ENCODE data around the gene EIF1.

The EIF1 gene

DNA sequence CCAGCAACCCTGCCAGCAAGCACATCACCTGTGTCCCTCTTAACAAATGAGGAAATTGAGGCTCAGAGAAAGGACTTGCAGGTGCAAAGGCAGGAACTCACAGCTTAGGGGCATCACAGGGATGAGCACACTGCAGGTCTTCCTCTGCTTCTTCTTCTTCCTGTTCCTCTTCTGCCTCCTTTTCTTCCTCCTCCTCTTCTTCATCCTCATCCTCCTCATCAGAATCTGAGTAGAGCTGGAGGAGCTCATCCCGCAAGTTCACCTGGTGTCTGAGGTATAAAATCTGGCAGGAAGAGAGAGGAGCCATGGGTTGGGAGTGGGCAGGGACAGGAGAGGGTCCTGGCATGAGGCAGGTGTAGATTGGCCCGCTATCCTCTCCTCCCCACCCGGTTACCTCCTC, 43.2 kb downstream of the EIF1 start:
- no peak for DNase-seq
- intact Hi-C loops (cut with DNase I) = loop anchor here (10.0 kb wide), 1 partner anchor 153 kb away; no protein-coding TSS in a partner anchor

DNA sequence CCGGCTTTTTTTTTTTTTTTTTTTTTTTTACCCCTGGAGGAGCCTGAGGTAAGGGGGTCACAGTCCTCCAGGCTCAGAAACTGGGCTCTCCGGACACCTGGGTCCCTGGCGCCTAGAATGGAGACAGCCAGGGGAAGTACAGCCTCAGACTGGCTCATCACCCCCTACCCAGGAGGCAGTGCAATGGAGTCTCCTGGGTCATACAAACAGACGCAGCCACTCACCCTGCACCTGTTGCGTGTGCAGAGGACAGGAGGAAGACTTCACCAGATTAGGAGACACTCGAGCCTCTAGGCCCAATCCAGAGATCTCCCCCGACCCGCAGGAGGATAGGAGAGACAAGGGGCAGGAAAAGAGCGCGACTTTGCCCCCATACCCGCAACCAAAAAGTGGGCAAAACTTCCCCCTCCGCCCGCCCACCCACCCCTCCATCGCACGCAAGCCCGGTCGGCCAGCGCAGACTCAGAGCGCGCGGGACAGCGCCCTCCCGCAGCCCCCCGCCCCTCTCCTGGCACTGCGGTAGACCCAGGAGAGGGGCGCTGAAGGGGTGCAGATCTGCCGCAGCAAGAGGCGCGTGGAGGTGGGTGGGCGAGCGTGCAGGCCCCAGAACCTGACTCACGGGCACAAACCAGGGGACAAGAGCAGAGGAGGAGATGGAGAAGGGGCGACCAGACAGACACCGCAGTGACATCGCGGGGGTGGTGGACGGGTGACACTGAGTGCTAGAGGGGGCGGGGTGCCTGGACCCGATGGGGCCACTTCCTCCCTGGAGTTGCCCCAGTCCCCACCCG, 44.9 kb downstream of the EIF1 start:
- intact Hi-C loops (cut with DNase I) = loop anchor here (10.0 kb wide), 1 partner anchor 151 kb away; no protein-coding TSS in a partner anchor
- no peak for DNase-seq

DNA sequence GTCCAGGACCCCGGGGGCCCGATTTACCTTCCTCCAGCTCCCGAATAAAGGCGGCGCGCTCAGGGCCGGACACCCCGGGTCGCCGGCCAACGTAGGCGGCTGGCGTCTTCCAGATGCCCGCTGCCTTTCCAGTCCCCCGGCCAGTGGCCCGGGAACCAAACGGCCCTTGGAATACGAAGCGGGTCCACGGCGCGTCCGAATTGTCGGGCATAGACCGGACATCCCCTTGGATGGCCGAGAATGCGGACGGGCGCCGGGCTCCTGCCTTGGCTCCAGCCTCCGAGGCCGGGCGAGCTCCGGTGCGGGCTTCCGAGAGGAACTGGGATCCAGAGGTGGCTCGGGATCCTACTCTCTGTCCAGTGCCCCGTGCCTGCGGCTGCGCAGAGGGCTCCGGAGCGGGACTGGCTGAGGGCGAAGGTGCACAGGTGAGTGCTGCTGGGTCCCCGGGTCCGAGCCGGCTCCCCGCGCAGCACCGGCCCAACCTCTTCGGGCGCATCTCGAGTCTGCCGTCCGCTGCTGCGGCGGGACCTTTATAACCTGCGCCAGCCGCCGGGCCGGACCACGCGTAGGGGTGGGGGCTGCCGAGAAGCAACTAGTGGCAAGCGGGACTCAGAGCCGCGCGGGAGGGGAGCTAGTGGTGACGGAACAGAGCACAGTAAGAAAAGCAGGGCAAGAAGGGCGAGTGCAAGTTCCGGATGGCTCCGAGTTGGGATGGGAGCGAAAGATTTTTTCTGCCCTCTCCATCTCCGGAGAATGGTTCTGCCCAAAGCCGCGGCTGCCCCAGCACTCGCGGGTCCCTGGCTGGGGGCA, 45.7 kb downstream of the EIF1 start, which contains the start of gene HAP1:
Gene HAP1 (minus strand): TSS at position 505 of the 810 bp plus-strand sequence. CDS start 9 bp downstream, at position 496.
- intact Hi-C loops (cut with DNase I) = loop anchor here (10.0 kb wide), 1 partner anchor 150 kb away; no protein-coding TSS in a partner anchor
- DNase-seq = peak; percentile 14 to 91 (median 45)

DNA sequence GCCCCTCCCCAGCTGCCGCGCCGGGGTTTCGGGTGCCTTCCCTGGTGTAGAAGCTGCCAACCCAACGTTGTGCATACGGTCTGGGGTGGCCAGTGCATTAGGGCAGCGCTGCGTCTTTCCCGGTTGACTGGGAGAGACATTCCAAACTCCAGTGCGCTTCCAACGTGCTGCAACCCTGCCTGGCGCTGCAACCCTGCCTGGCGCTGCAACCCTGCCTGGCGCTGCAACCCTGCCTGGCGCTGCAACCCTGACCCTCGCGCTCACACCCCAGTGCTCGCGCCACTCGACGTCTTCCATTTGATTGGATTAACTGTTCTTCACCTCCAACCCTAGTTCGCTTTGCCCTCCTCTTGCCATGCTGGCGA, 46.2 kb downstream of the EIF1 start:
- intact Hi-C loops (cut with DNase I) = loop anchor here (5.0 to 10.0 kb wide), 2 partner anchors 150 to 222 kb away; no protein-coding TSS in a partner anchor
- DNase-seq = no peak

DNA sequence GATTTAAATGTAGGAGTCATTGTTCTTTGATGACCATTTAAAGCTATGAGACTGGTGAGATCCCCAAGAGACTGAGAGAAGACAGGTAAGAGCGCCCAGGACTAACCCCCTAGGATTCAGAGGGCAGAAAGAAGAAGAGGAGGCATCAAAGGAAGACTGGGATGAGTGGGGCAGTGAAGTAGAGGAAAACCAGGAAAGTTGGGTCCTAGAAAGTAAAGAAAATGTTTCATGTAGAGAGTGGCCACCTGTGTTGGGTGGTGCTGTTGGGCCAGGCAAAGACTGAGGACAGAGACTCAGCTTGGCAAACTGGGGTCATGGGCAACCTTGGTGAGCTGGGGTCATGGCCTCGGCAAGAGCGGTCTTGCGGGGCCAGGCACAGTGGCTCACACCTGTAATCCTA, 47.1 kb downstream of the EIF1 start:
- DNase-seq = no peak
- intact Hi-C loops (cut with DNase I) = loop anchor here (5.0 to 10.0 kb wide), 2 partner anchors 149 to 222 kb away; no protein-coding TSS in a partner anchor

DNA sequence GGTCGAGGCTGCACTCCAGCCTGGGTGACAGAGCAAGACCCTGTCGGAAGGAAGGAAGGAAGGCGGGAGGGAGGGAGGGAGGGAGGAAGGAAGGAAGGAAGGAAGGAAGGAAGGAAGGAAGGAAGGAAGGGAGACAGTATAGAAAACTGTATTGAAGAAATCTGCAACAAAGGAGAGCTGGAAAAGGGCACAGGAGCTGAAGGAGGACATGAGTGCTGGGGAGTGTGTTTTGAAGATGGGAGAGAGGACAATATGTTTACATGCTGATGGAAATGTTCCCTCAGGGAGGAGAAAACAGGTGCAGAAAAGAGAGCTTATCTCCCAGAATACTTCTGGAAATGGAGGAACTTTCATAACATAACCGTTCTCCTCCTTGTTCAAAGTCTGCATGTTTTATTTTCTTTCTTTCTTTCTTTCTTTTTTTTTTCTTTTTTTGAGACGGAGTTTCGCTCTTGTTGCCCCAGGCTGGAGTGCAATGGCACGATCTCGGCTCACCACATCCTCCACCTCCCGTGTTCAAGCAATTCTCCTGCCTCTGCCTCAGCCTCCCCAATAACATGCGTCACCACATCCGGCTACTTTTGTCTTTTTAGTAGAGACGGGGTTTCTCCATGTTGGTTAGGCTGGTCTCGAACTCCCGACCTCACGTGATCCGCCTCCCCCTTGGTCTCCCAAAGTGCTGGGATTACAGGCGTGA, 48.4 kb downstream of the EIF1 start:
- DNase-seq = no peak
- intact Hi-C loops (cut with DNase I) = loop anchor here (5.0 to 10.0 kb wide), 2 partner anchors 148 to 220 kb away; no protein-coding TSS in a partner anchor

DNA sequence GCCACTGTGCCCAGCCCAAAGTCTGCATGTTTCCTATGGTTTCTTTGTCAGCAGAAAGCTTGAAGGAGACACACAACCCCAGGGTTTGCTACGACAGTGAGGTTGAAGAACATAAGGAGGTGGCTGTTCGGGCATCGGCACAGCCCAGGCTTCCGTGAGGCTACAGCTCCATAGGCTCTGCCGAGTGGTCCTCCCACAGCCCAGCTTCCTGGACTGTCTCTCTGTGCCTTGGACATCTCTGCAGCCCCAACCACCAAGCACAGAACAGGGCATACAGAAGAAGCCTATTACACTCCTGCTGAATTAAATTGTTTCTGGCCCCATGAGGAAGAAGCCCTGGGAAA, 49.0 kb downstream of the EIF1 start:
- intact Hi-C loops (cut with DNase I) = loop anchor here (1.0 to 10.0 kb wide), 3 partner anchors 64 to 220 kb away; no protein-coding TSS in a partner anchor
- DNase-seq = no peak

DNA sequence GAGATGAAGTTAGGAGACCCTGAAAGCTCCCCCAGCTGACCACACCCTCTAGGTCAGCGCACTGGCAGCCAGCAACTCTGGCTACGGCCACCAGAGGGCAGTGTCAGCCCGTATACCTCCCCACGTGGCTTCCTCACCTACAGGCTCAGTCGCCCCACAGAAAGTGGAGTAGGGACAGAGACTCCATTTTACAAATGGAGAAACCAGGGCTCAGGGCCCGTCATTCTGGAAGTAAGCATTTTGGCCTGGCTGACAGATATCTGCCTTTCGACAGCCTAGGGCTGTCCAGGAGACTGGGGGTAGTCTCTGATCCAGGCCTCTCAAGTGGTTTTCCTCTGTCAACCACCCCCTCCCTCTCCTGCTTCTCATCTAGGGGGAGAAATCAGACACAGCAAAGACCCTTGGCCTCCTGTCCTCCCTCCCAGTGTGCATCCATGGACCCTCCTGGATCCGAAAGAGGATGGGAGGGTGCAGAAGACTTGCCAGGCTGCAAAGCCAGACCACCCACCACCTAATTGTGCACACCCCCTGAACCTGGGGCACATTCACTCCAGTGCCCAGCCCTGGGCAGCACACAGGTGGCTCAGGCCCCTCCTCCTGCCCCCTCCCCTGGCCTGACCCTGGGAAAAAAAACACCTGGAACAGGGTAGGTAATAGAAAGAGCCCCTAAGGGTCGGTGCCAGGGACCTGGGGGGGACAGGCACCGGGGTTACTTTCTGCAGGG, 49.6 kb downstream of the EIF1 start:
- intact Hi-C loops (cut with DNase I) = loop anchor here (1.0 to 10.0 kb wide), 3 partner anchors 63 to 219 kb away; no protein-coding TSS in a partner anchor
- peak; percentile 58 to 97 (median 83) for DNase-seq

DNA sequence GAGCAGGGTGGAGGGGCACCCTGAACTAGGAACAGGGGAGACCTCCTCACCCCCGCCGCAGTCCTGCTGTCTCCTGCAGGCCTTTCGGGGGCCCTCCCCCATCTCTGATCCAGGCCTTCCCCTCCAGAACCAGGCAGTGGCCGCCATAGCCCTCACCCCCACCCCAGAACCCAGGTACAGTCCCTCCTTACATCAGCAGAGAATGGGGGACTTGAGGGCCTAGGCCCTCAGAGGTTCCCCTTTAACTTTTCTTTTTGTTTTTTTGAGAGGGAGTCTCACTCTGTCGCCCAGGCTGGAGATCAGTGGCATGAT, 50.1 kb downstream of the EIF1 start:
- DNase-seq = no peak
- intact Hi-C loops (cut with DNase I) = loop anchor here (1.0 to 10.0 kb wide), 3 partner anchors 63 to 219 kb away; no protein-coding TSS in a partner anchor

DNA sequence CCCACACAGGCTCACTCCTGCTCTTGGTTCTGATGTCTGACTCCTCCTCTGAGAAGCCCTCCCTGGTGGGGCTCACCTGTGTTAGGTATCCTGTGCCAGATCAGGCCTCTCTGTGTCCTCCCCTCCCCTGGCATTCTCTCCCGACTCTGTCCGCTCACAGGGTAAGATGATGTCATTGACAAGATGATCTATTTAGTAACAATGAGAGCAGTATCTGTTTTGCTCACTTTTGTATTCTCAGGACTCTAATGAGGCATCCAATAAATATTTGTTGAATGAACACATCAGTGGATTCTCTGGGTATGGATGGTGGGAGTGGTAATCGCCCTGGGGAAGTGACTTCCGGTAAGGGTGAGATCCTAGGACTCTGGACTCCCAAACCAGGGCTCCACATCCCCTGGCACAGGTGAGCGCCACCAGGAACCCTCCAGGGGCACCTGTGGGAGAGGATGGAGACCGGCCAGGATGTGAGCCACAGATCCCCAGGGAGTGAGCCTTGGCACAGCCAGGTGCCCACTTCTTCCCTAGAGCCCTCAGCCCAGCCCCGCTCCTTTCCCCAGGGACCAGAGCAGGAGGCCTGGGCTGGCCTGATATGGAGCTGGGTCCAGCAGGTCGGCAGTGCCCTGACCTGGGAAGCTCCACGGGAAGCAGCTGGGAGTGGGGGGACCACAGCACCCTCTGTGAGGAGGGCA, 51.1 kb downstream of the EIF1 start:
- intact Hi-C loops (cut with DNase I) = loop anchor here (5.0 to 10.0 kb wide), 2 partner anchors 145 to 217 kb away; no protein-coding TSS in a partner anchor
- no peak for DNase-seq

DNA sequence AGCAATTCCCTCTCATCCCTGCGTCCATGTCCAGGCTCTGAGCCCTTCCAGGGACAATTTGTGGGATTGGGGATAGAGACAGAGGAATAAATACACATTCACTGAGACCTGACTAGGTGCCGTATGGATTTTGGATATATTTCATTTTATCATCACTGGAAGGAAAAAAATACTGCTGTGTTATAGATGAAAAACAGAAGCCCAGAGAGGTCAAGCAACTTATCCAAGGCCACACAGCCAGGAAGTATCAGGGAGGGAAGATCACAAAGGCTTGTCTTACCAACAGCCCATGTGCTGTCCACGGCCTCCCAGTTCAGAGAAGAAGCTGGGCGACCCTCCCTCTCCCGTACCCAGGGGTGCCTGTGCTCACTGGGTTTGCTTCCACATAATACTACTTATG, 51.8 kb downstream of the EIF1 start:
- DNase-seq = no peak
- intact Hi-C loops (cut with DNase I) = no loop called here

DNA sequence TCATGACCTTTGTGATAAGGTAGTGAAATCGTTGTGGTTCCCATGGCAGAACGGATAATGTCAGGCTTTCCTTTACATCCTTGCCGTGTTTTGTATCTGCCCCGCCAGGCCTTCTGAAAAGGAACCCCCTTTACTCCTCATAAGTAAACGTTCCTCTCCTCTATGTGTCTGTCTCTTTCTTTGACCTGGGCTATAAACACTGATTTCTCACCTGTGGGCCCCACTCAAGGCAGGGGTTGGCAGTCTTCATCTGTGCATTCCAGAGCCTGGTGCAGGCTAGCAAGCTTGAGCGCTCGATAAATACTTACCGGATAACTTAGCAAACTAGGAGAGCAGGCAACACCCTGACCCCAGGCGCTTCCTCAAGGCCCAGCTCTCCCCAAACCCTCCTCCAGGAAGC, 53.0 kb downstream of the EIF1 start:
- intact Hi-C loops (cut with DNase I) = no loop called here
- no peak for DNase-seq
